Measurements from ENCODE around the gene RHBDL1.

Gene RHBDL1

DNA sequence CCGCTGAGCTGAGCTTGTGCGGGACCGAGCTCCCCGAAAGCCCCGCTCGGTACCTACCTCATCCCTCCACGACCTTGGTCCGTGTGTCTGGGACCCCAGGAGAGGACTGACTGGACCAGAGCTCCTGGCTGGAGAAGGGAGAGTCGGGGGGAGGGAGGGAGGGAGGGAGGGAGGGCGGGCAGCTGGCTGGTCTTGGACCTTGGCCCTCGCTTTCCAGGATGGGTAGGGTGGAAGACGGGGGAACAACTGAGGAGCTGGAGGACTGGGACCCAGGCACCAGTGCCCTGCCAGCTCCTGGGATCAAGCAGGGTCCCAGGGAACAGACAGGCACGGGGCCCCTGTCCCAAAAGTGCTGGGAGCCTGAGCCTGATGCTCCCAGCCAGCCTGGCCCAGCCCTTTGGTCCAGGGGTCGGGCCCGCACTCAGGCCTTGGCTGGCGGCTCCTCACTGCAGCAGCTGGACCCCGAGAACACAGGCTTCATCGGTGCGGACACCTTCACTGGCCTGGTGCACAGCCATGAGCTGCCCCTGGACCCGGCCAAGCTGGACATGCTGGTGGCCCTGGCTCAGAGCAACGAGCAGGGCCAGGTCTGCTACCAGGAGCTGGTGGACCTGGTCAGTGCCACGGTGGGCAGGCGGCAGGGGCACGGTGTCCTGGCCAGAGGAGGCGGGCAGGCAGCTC is 553 bp downstream of the RHBDL1 start:
- DNase-seq: no peak

DNA sequence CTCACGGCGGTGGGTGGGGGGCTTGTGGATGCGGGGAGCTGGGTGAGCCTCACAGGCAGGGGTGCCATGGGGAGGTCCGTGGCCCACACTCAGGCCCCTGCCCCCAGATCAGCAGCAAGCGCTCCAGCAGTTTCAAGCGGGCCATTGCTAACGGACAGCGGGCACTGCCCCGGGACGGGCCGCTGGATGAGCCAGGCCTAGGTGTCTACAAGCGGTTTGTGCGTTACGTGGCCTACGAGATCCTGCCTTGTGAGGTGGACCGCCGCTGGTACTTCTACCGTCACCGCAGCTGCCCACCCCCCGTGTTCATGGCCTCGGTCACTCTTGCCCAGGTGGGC is 1.1 kb downstream of the RHBDL1 start:
- no peak for DNase-seq

DNA sequence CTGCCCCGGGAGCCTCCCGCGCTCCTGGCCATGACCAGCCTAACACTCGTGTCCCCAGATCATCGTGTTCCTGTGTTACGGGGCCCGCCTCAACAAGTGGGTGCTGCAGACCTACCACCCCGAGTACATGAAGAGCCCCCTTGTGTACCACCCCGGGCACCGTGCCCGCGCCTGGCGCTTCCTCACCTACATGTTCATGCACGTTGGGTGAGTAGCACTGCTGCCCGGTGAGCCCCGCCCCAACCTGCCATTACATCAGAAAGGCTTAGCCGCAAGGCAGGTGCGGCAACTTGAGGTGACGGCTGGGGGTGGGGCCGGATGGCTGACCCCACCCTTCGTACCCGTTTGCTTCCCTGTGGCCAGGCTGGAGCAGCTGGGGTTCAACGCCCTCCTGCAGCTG is 1.4 kb downstream of the RHBDL1 start:
- no peak for DNase-seq

DNA sequence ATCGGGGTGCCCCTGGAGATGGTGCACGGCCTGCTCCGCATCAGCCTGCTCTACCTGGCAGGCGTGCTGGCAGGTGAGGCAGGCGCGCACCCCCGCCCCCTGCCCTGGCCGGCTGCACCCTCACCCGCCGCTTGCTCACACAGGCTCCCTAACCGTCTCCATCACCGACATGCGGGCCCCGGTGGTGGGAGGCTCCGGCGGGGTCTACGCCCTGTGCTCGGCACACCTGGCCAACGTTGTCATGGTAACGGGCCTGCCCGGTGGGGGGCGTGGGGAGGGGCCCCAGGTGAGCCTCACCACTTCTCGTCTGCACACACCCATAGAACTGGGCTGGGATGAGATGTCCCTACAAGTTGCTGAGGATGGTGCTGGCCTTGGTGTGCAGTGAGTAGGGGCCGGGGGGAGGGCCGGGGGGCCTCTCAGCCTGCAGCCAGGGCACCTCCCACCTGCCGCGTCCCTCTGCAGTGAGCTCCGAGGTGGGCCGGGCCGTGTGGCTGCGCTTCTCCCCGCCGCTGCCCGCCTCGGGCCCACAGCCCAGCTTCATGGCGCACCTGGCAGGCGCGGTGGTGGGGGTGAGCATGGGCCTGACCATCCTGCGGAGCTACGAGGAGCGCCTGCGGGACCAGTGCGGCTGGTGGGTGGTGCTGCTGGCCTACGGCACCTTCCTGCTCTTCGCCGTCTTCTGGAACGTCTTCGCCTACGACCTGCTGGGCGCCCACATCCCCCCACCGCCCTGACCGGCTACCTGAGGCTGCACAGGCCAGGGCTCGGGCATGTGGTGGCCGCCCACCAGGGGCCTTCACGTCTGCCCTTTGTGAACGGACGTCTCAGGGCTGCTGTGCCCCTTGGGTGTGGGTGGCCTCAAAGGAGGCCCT is 2.1 kb downstream of the RHBDL1 start:
- no peak for DNase-seq

DNA sequence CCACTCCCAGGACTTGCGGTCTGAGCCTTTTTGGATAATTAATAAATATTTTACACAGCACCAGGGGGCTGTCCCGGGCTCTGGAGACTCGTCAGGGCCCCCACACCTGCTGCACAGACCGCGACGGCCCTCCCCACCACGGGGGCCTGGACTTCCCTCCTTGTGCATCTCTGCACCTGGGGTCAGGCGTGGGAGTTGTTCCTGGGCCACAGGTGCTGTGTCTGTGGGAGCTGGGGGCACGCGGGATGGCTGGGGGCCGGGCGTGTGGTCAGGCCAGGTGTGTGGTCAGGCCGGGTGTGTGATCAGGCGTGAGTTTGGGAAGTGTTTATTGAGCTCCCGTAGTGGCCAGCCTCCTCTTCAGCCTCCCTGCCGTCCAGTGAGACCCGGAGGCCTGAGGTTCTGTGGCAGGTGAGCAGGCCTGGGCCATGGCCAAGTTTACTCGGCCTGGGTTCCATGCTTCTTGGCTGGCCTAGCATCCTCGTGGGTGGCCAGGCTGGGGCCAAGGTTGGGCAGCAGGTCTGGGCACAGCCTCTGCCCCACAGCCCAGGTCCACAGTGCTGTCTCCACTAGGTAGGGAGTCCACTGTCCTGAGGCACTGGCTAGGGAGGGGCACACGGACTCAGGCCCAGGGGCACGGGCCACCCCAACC is 2.9 kb downstream of the RHBDL1 start:
- no peak for DNase-seq

DNA sequence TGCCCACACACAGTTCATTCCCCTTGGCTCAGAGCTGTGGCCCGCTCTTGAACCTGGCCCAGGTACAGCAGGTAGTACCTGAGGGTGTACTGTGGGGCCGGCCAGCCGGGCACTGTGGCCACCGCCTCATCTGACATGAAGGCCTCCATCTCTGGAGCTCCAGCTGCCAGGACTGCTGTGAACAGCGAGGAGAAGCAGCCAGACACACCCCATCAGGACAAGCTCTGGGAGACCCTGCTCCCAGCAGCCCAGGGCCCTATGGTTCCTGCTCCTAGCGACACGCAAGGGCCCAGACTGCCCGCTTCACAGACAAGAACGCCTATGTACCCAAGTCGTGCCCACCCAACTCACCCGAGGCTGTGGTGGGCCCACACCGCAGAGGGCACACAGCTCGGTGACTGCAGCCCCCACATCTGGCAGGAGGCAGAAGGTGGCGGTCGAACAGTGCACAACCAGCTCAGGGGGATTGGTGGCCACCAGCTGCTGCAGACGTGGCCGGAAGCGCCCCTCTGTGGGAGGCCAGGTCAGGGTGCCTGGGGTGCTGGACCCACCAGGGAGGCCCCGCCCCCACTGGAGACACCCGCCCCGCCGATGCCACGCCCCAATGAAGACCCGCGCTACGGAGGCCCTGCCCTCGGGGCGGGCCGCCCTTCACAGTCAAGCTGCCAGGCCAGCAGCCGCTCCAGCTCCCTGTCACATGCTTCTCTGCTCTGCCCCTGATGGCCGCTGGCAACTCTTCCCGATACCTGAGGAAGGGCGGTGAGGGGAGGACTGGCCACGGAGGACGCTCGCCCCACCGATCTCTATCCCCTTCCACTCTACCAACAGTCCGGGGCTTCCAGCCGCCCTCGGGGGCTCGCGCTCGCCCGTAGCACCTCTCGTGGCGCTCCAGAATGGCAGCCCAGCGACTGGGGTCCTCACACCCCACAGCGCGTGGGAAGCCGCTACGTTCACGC is 3.7 kb downstream of the RHBDL1 start:
- DNase-seq: peak in 1 of 2 experiments; percentile 42

DNA sequence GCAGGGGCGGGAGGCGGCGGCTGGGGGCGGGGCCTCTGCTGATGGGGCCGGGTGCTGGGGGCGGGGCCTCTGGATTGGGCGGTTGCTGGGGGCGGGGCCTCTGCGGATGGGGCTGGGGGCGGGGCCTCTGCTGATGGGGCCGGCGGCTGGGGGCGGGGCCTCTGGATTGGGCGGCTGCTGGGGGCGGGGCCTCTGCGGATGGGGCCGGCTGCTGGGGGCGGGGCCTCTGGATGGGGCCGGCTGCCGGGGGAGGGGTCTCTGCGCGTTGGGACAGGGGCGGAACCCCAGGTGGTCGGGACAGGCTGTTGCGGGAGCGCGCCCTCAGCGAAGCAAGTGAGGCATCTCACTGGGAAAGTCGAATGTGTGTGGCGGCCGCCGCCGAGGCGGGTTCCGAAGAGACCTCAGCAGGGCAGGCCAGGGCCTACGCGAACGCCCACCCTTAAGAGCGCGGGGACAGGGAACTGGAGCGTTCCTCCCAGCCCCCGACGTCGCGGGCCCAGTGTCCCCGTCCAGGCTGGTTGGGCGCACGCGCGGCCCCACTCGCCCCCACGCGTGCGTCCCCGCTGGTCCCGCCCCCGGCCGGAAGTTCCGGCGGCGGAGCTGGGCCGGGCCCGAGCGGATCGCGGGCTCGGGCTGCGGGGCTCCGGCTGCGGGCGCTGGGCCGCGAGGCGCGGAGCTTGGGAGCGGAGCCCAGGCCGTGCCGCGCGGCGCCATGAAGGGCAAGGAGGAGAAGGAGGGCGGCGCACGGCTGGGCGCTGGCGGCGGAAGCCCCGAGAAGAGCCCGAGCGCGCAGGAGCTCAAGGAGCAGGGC is 4.5 kb downstream of the RHBDL1 start, which contains the start of gene STUB1:
STUB1 (plus strand) TSS at position 597 of the 811 bp plus-strand sequence; CDS start at position 713, 116 bp downstream.
- DNase-seq: peak in 1 of 2 experiments; percentile 77

DNA sequence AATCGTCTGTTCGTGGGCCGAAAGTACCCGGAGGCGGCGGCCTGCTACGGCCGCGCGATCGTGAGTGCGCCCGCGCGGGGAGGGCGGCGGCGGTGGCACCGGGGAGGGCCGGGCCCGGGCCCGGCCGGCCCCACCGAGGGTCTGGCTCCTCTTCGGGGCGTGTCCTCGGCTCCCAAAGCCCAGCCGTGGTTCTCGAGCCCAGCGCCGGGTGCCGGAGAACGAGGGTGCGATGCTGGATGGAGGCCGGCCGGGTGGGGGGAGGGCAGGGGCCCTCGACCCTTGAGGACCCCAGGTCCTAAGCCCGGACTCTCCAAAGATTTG is 5.1 kb downstream of the RHBDL1 start:
- DNase-seq: no peak

DNA sequence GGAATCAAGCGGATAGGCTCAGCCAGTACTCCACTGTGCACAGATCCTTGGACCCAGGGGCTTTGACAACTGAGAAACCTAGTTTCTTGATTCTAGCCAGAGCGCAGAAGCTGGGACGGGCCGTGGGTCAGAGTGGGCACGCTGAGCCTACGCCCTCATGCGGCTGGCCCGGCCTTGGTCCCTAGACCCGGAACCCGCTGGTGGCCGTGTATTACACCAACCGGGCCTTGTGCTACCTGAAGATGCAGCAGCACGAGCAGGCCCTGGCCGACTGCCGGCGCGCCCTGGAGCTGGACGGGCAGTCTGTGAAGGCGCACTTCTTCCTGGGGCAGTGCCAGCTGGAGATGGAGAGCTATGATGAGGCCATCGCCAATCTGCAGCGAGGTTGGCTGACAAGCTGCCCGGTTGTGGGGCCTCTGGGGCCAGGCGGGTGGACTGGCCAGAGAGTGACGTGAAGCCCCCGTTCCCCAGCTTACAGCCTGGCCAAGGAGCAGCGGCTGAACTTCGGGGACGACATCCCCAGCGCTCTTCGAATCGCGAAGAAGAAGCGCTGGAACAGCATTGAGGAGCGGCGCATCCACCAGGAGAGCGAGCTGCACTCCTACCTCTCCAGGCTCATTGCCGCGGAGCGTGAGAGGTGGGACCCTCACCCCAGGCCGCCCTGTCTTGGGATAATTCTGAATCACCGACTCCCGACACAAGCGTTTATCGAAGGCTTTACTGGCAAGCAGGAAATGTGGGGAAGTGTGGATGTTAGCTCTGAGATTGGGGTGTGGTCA is 5.7 kb downstream of the RHBDL1 start:
- DNase-seq: peak in 1 of 2 experiments; percentile 18

DNA sequence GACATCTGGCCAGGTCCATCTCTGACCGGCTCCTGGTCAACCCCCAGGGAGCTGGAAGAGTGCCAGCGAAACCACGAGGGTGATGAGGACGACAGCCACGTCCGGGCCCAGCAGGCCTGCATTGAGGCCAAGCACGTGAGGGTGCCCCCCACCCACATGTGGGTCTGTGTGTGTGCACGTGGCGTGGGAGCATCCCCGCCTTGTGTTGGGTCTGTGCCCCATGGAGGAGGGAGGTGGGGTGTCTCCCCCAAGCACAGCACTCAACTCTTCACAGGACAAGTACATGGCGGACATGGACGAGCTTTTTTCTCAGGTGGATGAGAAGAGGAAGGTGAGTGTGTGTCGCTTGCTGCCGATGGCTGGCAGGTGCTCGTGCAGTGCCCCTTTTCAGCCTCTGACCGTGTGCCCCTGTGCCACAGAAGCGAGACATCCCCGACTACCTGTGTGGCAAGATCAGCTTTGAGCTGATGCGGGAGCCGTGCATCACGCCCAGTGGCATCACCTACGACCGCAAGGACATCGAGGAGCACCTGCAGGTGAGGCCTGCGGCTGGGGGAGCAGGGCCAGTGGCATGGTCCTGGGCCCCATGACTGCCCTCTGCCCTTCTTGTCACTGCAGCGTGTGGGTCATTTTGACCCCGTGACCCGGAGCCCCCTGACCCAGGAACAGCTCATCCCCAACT is 6.4 kb downstream of the RHBDL1 start:
- peak in 1 of 2 experiments; percentile 5 for DNase-seq

DNA sequence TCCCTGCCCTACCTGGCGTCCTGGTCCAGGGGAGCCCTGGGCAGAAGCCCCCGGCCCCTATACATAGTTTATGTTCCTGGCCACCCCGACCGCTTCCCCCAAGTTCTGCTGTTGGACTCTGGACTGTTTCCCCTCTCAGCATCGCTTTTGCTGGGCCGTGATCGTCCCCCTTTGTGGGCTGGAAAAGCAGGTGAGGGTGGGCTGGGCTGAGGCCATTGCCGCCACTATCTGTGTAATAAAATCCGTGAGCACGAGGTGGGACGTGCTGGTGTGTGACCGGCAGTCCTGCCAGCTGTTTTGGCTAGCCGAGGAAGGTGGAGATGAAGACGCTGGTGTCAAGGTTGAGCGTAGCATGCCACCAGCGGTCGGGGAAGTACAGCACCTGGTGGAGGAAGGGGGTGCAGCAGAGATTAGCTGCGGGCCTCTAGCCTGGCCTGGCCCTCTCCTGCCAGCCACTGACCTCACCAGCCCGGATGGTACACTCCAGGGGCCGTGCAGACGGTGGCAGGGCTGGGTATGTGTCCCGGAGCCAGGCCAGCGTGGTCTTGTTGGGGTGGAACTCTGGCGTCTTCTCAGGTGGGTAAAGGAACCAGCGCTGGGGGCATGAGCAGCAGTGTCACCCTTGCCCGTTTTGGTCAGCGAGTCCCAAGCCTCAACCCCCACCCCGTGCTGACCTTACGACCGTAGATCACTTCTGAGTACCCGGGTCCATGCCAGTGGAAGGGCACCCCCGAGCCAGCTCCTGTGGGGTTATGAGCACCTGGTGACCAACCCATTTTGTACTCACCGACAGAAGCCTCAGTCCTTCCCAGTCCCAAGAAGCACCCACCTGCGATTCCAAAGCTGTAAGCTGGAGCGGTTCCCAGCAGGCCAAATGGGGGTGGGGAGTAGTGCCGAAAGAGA is 7.3 kb downstream of the RHBDL1 start:
- DNase-seq: no peak

DNA sequence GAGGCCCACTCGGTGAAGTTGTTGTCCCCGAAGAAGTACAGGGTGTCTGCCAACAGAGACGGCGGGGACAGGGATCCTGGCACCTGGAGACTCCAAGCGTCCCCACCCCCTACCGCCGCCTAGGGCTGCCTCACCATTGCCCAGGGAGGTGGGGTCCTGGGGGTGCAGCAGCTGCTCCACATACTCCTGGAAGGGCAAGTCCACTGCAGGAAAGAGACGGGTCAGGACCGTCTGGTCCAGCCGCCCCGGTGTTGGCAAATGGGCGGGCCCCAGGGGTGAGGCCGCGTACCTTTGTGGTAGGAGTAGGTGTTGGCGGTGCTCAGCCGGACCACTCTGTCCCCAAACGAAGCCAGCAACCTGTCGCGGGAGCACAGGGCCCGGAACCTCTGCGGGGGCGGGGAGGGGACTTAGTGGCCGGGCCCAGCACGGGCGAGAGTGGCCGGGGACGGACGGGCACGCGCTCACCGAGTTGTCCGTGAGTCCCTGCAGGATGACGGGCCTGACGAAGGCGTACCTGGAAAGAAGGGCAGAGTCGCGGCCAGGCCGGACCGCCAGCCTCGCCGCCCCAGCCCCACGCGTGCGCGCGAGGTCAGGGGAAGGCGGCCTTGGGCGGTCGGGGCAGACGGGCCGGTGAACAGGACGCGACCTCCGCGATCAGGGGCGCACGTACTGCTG is 8.1 kb downstream of the RHBDL1 start:
- DNase-seq: no peak

DNA sequence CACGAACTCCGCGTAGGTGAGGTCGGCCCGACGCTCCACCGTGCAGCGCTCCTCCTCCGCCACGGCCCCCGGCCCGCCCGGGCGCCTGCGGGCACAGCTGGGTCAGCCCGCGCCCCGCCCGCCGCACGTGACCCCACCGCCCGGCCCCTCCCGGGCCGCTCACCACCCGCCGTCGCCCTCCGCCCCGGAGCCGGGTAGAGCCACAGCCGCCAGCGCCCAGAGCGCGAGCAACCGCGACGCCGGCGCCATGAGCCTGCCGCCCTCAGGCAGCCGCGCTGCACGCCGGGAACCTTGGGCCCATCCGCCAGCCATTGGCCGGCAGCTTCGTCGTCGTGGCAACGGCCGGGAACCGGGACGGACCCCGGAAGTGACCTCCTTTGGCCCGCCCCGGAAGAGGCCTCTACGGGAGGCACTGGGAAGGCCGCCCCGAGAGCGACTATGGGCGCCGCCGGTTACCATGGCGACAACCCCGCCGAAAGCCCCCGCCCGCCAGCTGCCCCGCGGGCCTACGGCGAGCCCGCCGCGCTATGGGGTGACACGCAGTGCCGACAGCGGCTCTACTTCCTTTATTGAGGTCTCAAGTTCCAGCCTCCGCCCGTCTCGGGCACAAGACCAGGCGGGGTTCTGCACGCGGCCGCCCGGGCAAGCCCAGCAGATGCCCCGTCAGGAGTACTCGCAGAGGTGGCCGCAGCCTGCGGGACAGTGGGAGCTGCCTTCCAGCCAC is 8.8 kb downstream of the RHBDL1 start, which contains the start of gene JMJD8:
JMJD8 (minus strand) TSS at position 264 of the 724 bp plus-strand sequence; CDS start at position 249, 15 bp downstream.
- peak; percentile 70 to 80 for DNase-seq

DNA sequence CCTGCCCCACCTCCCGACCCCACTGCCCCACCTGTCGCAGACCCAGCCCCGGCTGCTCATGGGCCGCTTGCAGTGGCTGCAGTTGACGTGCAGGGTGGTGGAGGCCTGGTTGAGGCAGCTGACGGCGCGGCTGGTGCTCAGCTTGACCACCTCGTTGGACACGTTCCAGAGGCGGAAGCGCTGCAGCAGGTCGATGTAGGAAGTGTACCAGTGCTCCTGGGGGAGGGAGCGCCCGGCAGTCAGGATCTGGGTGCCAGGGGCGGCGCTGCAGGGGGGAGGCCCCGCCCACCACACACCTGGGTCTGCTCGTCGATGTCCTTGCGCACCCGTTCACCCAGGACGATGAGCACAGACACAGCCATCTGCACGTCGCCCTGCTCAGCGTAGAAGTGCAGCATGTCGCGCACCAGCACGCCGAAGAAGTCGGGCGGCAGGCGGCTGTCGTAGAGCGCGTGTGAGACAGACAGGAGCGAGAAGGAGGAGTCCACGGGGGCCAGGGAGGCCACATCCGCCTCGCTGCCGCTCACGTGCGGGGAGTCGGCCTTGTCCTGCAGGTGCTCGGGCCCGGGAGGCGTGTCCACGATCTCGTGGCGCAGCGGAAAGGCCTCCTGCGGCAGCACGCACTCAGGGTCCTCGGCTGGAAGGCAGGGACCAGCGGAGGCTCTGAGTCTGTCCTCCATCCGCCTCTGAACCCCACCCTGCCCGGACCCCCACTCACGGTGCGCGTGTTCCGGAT is 9.7 kb downstream of the RHBDL1 start:
- DNase-seq: no peak

DNA sequence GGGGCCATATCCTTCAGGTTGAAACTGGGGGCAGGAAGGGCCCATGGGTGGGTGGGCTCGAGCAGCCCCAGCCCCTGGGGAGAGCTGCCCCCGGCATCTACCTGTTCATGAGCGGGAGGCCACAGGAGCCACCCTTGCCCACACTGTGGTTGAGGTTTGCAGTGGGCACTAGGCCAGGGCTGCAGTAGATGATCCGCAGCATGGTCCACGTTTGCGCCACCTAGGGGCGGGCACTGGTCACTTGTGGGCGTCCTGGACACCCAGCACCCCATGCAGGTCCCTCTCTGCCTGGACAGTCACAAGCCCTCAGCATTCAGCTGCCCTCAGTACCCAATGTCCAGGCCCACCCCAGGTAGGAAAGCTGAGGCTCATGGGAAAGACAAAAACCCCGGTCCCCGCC is 10.5 kb downstream of the RHBDL1 start:
- peak in 1 of 2 experiments; percentile 20 for DNase-seq

DNA sequence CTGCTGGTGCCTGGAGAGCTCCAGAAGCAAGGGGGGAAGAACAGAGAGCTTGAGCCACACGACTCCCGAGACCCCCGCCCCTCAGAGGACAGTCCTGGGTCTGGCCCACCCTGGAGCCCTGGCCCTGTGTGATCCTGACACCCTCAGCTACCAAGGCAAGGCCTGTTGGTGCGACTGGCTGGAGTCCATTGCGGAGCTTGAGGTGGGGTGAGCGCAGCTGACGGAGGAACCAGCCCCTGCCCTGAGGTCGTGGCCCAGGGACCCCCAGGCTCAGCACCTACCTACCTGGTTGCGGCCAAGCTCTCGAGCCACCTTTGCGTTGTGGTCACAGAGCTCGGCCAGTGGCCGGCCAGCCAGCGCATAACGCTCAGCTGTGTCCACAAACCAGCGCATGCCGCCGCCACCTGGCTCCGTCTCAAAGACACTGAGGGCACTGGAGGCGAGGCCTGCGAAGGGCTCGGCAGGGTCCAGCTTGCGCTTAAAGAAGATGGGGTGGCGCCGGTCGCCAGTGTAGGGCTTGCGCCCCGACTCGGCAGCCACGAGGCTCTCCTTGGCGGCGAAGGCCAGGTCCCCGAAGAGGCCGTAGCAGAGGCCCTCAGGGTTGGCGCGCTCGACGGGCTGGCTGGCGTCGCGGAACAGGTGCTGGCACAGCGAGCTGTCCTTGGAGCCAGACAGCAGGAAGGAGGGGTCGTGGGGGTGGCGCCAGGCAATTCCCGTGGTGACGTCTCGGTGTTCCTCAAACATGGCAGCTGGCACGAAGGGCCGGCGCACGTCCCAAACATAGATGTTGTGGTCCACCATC is 11.2 kb downstream of the RHBDL1 start:
- DNase-seq: no peak
